HL-60 (cell line): ENCODE results near the gene VSTM2B.

Experiments used
- DNase-seq, 2 experiments: peaks; one replicate each; pipeline ENCODE4 v3.0.0-alpha.2; 2010 to 2020; ENCODE audit warnings: low read depth in 1 of 2, low spot score in 1 of 2
- H3K27ac ChIP-seq: fragments of 250-450 bp; sonication (Bioruptor Pico); replicated peaks from 2 replicates; pipeline ENCODE4 v1.5.1; 2020; ENCODE audit warnings: mild to moderate bottlenecking, moderate library complexity
- H3K27me3 ChIP-seq: fragments of 250-450 bp; sonication (Bioruptor Pico); 2 replicates; pipeline ENCODE4 v1.5.1; 2021; ENCODE audit warnings: mild to moderate bottlenecking, moderate library complexity; ENCODE audit not compliant: insufficient read depth, poor library complexity, severe bottlenecking
- H3K4me3 ChIP-seq: replicated peaks from 2 replicates; pipeline ENCODE4 v1.5.1; 2011; ENCODE audit warnings: mild to moderate bottlenecking, control low read depth, low read length; ENCODE audit not compliant: insufficient read depth
- GABPA ChIP-seq: IDR thresholded peaks from 2 replicates; pipeline ENCODE4 v1.6.1; 2012; ENCODE audit warnings: low read depth
- POLR2AphosphoS5 ChIP-seq: IDR thresholded peaks from 2 replicates; pipeline ENCODE4 v1.6.1; 2012; ENCODE audit warnings: low read depth
- SPI1 ChIP-seq: IDR thresholded peaks from 2 replicates; pipeline ENCODE4 v1.6.1; 2012; ENCODE audit warnings: low read depth, mild to moderate bottlenecking, borderline replicate concordance
- TF ChIP-seq, protein P1 (sequence below): IDR thresholded peaks from 2 replicates; pipeline ENCODE4 v1.6.1; 2012; ENCODE audit warnings: low read depth; ENCODE audit not compliant: insufficient replicate concordance
- TF ChIP-seq, protein P2 (sequence below): IDR thresholded peaks from one replicate; pipeline ENCODE4 v1.5.1; 2011; ENCODE audit warnings: low read length, control low read depth, inconsistent platforms; ENCODE audit not compliant: insufficient read depth

VSTM2B gene

DNA sequence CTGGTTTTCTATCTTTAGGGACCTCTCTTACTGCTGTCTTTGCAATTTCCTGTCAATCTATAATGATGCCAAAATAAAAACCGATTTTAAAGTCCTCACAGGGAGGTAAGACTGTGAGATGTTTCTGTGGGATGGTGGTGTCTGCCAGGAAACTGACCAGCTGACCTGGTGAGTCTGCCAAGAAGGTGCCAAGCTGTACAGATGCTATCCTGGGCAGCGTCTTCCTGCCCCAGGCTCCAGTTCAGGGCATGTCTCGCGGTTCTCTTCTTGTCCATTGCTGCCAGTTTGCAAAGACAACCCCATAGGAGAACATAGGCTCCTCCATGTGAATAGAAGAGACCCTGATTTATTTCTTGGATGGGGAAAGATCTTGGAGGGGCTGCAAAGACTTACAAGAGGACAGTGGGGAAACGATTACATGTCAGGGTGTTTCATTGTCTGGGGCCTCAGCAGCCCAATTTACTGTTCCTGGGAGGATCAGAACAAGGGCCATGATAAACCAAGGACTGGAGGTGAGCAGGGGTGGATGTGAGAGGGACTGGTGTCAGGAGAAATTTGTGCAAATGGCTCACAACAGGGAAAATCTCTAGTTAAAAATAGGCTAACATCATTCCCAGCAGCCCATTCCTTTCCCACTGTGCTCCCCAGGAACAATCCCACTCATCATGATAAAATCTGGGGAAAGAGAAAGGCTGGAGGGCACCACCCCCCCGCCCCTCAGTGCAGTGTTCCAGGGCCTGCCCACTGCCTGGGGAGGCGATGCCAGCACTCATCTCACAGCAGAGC is 42.7 kb upstream of the VSTM2B start:
- no peak for DNase-seq
- TF ChIP-seq, protein P1, sequence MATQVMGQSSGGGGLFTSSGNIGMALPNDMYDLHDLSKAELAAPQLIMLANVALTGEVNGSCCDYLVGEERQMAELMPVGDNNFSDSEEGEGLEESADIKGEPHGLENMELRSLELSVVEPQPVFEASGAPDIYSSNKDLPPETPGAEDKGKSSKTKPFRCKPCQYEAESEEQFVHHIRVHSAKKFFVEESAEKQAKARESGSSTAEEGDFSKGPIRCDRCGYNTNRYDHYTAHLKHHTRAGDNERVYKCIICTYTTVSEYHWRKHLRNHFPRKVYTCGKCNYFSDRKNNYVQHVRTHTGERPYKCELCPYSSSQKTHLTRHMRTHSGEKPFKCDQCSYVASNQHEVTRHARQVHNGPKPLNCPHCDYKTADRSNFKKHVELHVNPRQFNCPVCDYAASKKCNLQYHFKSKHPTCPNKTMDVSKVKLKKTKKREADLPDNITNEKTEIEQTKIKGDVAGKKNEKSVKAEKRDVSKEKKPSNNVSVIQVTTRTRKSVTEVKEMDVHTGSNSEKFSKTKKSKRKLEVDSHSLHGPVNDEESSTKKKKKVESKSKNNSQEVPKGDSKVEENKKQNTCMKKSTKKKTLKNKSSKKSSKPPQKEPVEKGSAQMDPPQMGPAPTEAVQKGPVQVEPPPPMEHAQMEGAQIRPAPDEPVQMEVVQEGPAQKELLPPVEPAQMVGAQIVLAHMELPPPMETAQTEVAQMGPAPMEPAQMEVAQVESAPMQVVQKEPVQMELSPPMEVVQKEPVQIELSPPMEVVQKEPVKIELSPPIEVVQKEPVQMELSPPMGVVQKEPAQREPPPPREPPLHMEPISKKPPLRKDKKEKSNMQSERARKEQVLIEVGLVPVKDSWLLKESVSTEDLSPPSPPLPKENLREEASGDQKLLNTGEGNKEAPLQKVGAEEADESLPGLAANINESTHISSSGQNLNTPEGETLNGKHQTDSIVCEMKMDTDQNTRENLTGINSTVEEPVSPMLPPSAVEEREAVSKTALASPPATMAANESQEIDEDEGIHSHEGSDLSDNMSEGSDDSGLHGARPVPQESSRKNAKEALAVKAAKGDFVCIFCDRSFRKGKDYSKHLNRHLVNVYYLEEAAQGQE, result no peak
- TF ChIP-seq POLR2AphosphoS5 (no peak), GABPA (no peak), SPI1 (no peak)
- TF ChIP-seq, protein P2, sequence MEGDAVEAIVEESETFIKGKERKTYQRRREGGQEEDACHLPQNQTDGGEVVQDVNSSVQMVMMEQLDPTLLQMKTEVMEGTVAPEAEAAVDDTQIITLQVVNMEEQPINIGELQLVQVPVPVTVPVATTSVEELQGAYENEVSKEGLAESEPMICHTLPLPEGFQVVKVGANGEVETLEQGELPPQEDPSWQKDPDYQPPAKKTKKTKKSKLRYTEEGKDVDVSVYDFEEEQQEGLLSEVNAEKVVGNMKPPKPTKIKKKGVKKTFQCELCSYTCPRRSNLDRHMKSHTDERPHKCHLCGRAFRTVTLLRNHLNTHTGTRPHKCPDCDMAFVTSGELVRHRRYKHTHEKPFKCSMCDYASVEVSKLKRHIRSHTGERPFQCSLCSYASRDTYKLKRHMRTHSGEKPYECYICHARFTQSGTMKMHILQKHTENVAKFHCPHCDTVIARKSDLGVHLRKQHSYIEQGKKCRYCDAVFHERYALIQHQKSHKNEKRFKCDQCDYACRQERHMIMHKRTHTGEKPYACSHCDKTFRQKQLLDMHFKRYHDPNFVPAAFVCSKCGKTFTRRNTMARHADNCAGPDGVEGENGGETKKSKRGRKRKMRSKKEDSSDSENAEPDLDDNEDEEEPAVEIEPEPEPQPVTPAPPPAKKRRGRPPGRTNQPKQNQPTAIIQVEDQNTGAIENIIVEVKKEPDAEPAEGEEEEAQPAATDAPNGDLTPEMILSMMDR, result no peak
- H3K27ac ChIP-seq, result no peak overlapping the region
- no peaks in the 10 kb centered on the region for H3K27me3 ChIP-seq
- H3K4me3 ChIP-seq, result no peak overlapping the region

DNA sequence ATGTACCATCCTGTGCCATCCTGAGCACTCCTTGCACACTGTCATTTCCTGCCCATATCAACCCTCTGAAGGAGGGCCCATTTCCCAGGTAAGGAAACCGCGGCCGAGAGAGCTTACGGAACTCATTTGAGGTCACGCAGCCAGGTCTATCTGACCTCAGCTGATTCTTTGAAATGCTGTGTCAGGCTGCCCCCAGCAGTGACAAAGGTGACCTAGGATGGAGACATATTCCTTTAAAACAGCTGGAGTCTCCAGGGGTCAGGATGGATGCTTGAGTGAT is 42.2 kb upstream of the VSTM2B start:
- DNase-seq, result no peak
- Histone ChIP-seq H3K27ac (no peak overlapping the region), H3K4me3 (no peak overlapping the region), H3K27me3 (no peaks in the 10 kb centered on the region)
- TF ChIP-seq, protein P2, result no peak
- TF ChIP-seq GABPA, result no peak
- TF ChIP-seq, protein P1, result no peak
- no peak for TF ChIP-seq SPI1

DNA sequence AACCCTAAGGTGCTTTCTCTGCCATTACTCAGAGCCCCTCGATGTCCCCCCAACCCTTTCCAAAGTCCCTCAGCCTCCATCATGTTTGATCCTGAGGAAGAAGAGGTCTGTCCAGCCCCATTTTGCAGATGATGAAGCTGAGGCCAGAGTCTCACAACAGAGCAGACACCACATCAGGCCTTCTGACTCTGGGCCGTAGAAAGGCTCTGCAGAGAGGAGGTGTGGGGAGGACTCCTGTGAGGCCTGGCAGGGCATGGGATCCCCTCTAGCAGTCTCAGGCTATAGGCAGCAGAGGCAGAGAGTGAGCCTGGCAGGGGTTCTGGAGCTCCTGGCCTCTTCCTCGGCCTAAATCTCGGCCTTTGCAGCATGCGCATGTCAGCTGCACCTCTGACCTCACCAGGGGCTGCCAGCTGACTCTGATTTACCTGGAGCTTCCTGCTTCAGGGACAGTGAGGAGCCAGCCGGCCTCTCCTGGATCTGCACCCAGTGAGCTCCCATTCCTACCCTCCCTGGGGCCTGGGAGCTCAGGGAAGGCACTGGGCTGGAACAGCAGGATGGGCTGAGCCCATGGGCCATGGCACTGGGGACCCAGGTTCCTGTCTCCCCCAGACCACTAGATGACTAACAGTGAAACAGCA is 41.7 kb upstream of the VSTM2B start:
- H3K4me3 ChIP-seq, result no peak overlapping the region
- H3K27me3 ChIP-seq, result no peaks in the 10 kb centered on the region
- no peak for DNase-seq
- TF ChIP-seq, protein P1, result no peak
- H3K27ac ChIP-seq, result no peak overlapping the region
